ENCODE results near the gene SUSD1.

DNA sequence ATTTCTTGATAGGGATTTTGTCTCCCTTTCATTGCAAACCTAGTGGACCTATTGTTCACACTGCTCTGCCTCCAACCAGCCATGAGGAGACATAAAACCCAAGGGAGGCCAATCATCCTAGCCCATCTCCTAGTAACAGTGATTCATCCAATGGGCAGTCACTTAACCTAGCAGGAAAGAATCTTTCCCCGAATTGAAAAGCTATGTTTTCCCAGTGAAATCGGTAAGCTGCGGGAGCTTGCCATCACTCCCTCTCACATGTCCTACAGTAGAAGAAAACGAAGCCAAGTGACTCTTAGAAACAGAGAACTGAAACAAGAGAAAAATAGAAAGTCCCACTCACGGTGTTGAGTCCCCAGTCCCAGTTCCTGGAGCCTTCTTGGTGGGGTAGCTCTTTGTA lies 123.3 kb downstream of the SUSD1 start:
- TF ChIP-seq, protein P1, sequence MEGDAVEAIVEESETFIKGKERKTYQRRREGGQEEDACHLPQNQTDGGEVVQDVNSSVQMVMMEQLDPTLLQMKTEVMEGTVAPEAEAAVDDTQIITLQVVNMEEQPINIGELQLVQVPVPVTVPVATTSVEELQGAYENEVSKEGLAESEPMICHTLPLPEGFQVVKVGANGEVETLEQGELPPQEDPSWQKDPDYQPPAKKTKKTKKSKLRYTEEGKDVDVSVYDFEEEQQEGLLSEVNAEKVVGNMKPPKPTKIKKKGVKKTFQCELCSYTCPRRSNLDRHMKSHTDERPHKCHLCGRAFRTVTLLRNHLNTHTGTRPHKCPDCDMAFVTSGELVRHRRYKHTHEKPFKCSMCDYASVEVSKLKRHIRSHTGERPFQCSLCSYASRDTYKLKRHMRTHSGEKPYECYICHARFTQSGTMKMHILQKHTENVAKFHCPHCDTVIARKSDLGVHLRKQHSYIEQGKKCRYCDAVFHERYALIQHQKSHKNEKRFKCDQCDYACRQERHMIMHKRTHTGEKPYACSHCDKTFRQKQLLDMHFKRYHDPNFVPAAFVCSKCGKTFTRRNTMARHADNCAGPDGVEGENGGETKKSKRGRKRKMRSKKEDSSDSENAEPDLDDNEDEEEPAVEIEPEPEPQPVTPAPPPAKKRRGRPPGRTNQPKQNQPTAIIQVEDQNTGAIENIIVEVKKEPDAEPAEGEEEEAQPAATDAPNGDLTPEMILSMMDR (IDR thresholded peaks at IDR 0.05 in 8 of 11, conservative IDR thresholded peaks at IDR 0.05 in 3 of 11) = no peak
- no peak for TF ChIP-seq POLR2A (IDR thresholded peaks at IDR 0.05)
- TF ChIP-seq POLR2AphosphoS5 (IDR thresholded peaks at IDR 0.05) = no peak

All from spleen (tissue), 7 donors.